HCT116 (cell line): ENCODE data around the gene CLEC3B. TPM values are rescaled to one million over a fixed set of nuclear protein-coding genes. Genes with fewer than 3 reads are reported as not detected.

Experiments used
- ATAC-seq: fragments of 200-7000 bp; cut with Tn5 transposase; 2 replicates; pipeline ENCODE4 v1.9.1; 2020; ENCODE audit warnings: mild to moderate bottlenecking, moderate library complexity
- BruUV-seq: library from RNA; stranded (reverse); fragments of 400-500 nt; replicated peaks from 2 replicates; lab custom pipeline; 2021; lab: Mats Ljungman, UMichigan
- CTCF ChIA-PET: fragments of 300-600 bp; sonication (Branson Sonifier 250); formaldehyde crosslinking; loops from one replicate; lab custom pipeline; 2021; ENCODE audit warnings: antibody characterized with exemption; lab: Charles Lee
- POLR2A ChIA-PET: fragments of 300-600, 350-600 bp; sonication (Branson Sonifier 250); formaldehyde crosslinking; loops from one replicate; lab custom pipeline; 2021; ENCODE audit warnings: antibody characterized with exemption; lab: Charles Lee
- RAD21 ChIA-PET, 2 experiments: fragments of 300-600 bp; sonication (Branson Sonifier 250); formaldehyde crosslinking; loops; one replicate each; lab custom pipeline; 2023; ENCODE audit warnings: low total read pairs in 2 of 2; ENCODE audit not compliant: uncharacterized antibody in 2 of 2, unreplicated experiment in 2 of 2, low non-redundant PET in 1 of 2; lab: Charles Lee
- DNase-seq: peaks from one replicate; pipeline ENCODE4 v3.0.0-alpha.2; 2010; ENCODE audit warnings: low read depth, low spot score
- H2AFZ ChIP-seq: fragments of 200-600 bp; shearing (Covaris generic), sonication (generic); 2 replicates; pipeline ENCODE4 v1.6.1; 2017; ENCODE audit warnings: low read depth, mixed run types, mixed read lengths, antibody characterized with exemption, low read length; ENCODE audit not compliant: poor library complexity, severe bottlenecking
- H3K27ac ChIP-seq: 2 replicates; pipeline ENCODE4 v1.5.1; 2012; ENCODE audit warnings: low read depth, low read length
- H3K27me3 ChIP-seq: fragments of 200-600 bp; sonication (generic); 2 replicates; pipeline ENCODE4 v1.6.1; 2016; ENCODE audit warnings: mixed run types, low read length, mixed read lengths; ENCODE audit not compliant: insufficient read depth
- H3K36me3 ChIP-seq, 2 experiments: fragments of 200-500 bp in 1 of 2; fragments of 200-600 bp in 1 of 2; sonication (Bioruptor generic) in 1 of 2; sonication (generic) in 1 of 2; 2 replicates each; pipeline versions ENCODE4 v1.5.1 to v1.6.1; 2014 to 2016; ENCODE audit warnings: low read length in 2 of 2, inconsistent platforms in 1 of 2, mixed read lengths in 1 of 2, mixed run types in 1 of 2; ENCODE audit not compliant: insufficient read depth in 2 of 2, control insufficient read depth in 1 of 2
- H3K4me1 ChIP-seq, 2 experiments: fragments of 200-600 bp in 1 of 2; sonication (generic) in 1 of 2; 2 replicates each; pipeline versions ENCODE4 v1.5.1 to v1.6.1; 2012 to 2017; ENCODE audit warnings: low read length in 2 of 2, inconsistent platforms in 1 of 2, mild to moderate bottlenecking in 1 of 2, mixed read lengths in 1 of 2, mixed run types in 1 of 2, moderate library complexity in 1 of 2; ENCODE audit not compliant: insufficient read depth in 2 of 2, control insufficient read depth in 1 of 2
- H3K4me2 ChIP-seq: fragments of 200-600 bp; sonication (generic); 2 replicates; pipeline ENCODE4 v1.6.1; 2017; ENCODE audit warnings: mixed run types, low read length, mixed read lengths
- H3K4me3 ChIP-seq, 2 experiments: fragments of 200-600 bp in 1 of 2; sonication (generic) in 1 of 2; replicated peaks in 1 of 2; 2 replicates each; pipeline ENCODE4 v1.5.1; 2011 to 2016; ENCODE audit warnings: low read length in 2 of 2, control low read depth in 1 of 2, low read depth in 1 of 2, mild to moderate bottlenecking in 1 of 2, mixed read lengths in 1 of 2, mixed run types in 1 of 2
- H3K79me2 ChIP-seq: fragments of 200-600 bp; sonication (generic); 2 replicates; pipeline ENCODE4 v1.6.1; 2017; ENCODE audit warnings: mild to moderate bottlenecking, mixed run types, low read length, moderate library complexity, mixed read lengths; ENCODE audit not compliant: insufficient read depth
- H3K9ac ChIP-seq: fragments of 200-600 bp; sonication (generic); 2 replicates; pipeline ENCODE4 v1.6.1; 2016; ENCODE audit warnings: low read length, mixed read lengths
- H3K9me2 ChIP-seq: fragments of 200-600 bp; sonication (generic), shearing (Covaris generic); 2 replicates; pipeline ENCODE4 v1.6.1; 2017; ENCODE audit warnings: mixed run types, mild to moderate bottlenecking, moderate library complexity; ENCODE audit not compliant: insufficient read depth
- H3K9me3 ChIP-seq, 2 experiments: fragments of 200-500 bp in 1 of 2; fragments of 200-600 bp in 1 of 2; sonication (Bioruptor generic) in 1 of 2; sonication (generic) in 1 of 2; 2 replicates each; pipeline ENCODE4 v1.6.1; 2014 to 2017; ENCODE audit warnings: low read length in 2 of 2, mixed read lengths in 2 of 2, inconsistent platforms in 1 of 2, low read depth in 1 of 2, mild to moderate bottlenecking in 1 of 2, mixed run types in 1 of 2, moderate library complexity in 1 of 2; ENCODE audit not compliant: control insufficient read depth in 1 of 2, insufficient read depth in 1 of 2
- H4K20me1 ChIP-seq: fragments of 200-600 bp; sonication (generic), shearing (Covaris generic); 2 replicates; pipeline ENCODE4 v1.6.1; 2017; ENCODE audit warnings: mixed run types, mild to moderate bottlenecking, moderate library complexity; ENCODE audit not compliant: insufficient read depth
- MAX ChIP-seq: IDR thresholded peaks from 2 replicates; pipeline ENCODE4 v1.6.1; 2012
- REST ChIP-seq: IDR thresholded peaks from 2 replicates; pipeline ENCODE4 v1.6.1; 2012; ENCODE audit warnings: low read depth
- ZNF274 ChIP-seq: fragments of 200-500 bp; sonication (Bioruptor generic); IDR thresholded peaks from 2 replicates; pipeline ENCODE4 v1.6.1; 2014; ENCODE audit warnings: mild to moderate bottlenecking, low read depth, low read length, inconsistent platforms
- intact Hi-C: fragments of 100-400 bp; cut with micrococcal nuclease; formaldehyde crosslinking; loops from 2 replicates; pipeline ENCODE4 v1.10.0; 2022
- total RNA-seq: library from RNA; stranded (reverse); gene quantifications from one replicate; pipeline ENCODE4 v1.2.1, GENCODE V29; 2021; ENCODE audit not compliant: unreplicated experiment

CLEC3B gene
- total RNA-seq, 1 experiment from 2014 or later, result 0.57 TPM

- TF ChIP-seq REST, result no peak
Observed at GRCh38 chr3:45048244-45048643, 22.1 kb downstream of the CLEC3B start (continued).

GRCh38 chr3:45049807-45050206 lies 23.7 kb downstream of the CLEC3B start:
- no peak for ATAC-seq

More at GRCh38 chr3:45049807-45050206, 23.7 kb downstream of the CLEC3B start:
- no peaks in the 10 kb centered on the region for H3K27me3 ChIP-seq
- peaks cover 0 to 12% of the 10 kb centered on the region in 2 experiments; a peak in 3 of 4 replicates for H3K4me1 ChIP-seq
- H3K4me3 ChIP-seq, result no peak overlapping the region
- no peak overlapping the region for H3K4me2 ChIP-seq
- no peak for DNase-seq
- no peak overlapping the region for H2AFZ ChIP-seq
- no peaks in the 10 kb centered on the region for H4K20me1 ChIP-seq
- H3K9me3 ChIP-seq, result no peaks in the 10 kb centered on the region
- TF ChIP-seq ZNF274, result no peak
- TF ChIP-seq MAX, result no peak
- TF ChIP-seq, all 23 proteins: peak for 0
- Histone ChIP-seq H3K27ac (no peak overlapping the region), H3K9ac (no peak overlapping the region), H3K36me3 (no peaks in the 10 kb centered on the region), H3K79me2 (no peaks in the 10 kb centered on the region), H3K9me2 (no peaks in the 10 kb centered on the region)
- no TSS peak for BruUV-seq
- intact Hi-C loops, result no loop called here
- RAD21 ChIA-PET, result no interaction called here
- POLR2A ChIA-PET, result no interaction called here
- CTCF ChIA-PET, result no interaction called here
